Stimulated activated CD8-positive, alpha-beta memory T cell treated with anti-CD3 and anti-CD28 coated beads, Interleukin-7, amount 100 ng/mL, for 48 hours (primary cell): Measurements from ENCODE around the gene CLCNKB.
"Not testable (repeated sequence)": the region's sequence is repeated elsewhere in the genome, so short reads cannot be mapped to it uniquely, and the experiment has no call there.

Source experiments
- DNase-seq, 2 donors: peaks; one replicate each; pipeline ENCODE4 v3.0.0-alpha.2; 2020; ENCODE audit warnings: low read depth in 1 of 2; ENCODE audit errors: extremely low read depth in 1 of 2

CLCNKB gene

GRCh38 chr1:16014509-16015482 lies 28.8 kb upstream of the CLCNKB start:
- no peak for DNase-seq

DNA sequence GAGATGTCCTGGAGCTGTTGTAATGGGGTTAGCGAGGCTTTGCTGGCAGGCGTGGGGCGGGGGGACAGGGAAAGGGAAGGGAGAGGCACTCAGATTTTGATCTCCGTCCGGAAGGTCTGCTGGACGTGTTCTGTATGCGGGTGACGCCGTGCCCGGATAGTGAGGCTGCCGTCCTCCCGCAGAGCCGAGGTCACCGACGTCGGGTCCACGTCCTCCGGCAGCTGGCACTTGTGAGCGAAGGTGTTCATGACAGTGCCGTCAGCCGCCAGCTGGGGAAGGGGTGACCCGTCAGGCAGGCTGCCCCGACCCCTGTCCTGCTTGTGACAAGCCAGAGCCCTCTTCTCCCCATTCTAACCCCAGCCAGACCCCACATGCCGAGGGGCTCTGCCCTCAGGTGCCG lies 28.1 kb upstream of the CLCNKB start:
- DNase-seq, result no peak

GRCh38 chr1:16015960-16016901 lies 27.4 kb upstream of the CLCNKB start:
- no peak for DNase-seq

- no peak for DNase-seq
Observed at GRCh38 chr1:16017076-16017460, 26.5 kb upstream of the CLCNKB start.

- no peak for DNase-seq
Observed at GRCh38 chr1:16017461-16018303, 25.9 kb upstream of the CLCNKB start, which contains the start of gene HSPB7. HSPB7 (minus strand) TSS chr1:16018043; CDS start chr1:16017963, 80 bp downstream.

GRCh38 chr1:16018308-16018707 lies 25.3 kb upstream of the CLCNKB start:
- no peak for DNase-seq

- DNase-seq, result no peak
Observed at GRCh38 chr1:16018749-16019643, 24.6 kb upstream of the CLCNKB start.

DNA sequence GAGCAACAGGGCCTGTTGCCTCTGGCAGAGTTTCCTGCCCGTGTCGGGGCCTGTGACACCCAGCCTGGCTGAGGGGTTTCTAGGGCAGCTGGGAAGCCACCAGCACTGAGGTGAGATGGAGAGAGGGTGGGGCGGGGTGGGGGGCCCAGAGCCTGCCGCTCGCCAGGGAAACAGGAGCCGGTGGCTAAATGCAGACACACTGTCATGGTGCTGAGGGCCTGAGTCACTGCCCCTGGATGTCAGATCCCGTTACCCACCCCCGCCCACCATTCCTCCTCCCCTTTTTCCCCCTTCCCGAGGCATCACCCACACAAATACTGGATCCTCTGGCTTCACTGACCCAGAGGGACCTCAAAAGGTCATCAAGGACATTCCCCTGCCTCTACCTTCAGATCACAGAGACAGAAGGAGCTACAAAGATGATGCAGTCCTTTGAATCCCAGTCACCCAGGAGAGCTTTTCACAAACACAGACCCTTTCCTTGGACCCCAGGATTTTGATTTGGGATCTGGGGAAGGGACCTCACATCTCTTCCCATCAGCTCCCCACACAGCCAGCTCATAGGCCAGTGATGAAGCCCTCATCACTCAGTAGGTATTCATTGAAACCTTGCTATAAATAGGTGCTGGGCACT lies 23.8 kb upstream of the CLCNKB start:
- no peak for DNase-seq

DNA sequence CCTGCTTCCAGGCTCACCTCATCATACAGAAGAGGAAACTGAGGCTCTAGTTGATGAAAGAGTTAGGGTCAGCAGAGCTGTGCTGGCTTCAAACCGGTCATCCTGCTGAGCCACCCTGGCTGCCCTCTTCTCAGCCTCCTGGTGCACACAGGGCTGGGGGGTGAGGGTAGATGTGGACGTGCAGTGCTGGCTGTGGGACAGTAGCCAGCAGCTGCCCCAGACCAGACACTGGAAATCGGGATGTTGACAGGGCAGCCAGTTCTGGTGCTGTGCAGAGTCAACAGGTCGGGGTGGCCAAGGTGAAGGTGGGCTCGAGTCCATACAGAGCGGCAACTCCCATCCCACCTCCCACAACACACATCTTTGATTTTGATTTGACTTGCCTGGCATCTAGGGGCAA lies 23.3 kb upstream of the CLCNKB start:
- no peak for DNase-seq

DNA sequence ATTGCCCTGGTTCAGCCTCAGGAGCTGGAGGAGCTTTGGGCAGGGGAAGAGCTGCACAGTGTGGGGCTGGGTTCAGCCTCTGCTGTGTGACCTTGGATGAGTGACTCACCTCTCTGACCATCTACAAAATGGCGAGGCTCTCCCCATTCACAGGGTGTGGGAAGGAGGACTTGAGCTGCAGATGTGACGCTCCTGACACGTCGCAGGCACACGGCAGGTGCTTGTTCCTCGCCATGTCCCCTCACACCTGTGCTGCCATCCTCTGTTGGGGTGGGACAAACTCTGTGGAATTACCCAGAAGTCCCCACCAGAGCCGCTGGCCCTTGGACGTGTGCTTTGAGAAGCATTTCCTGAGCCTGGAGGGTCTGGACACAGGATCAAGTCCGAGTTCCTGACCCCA lies 22.7 kb upstream of the CLCNKB start:
- DNase-seq, result not testable (repeated sequence)

DNA sequence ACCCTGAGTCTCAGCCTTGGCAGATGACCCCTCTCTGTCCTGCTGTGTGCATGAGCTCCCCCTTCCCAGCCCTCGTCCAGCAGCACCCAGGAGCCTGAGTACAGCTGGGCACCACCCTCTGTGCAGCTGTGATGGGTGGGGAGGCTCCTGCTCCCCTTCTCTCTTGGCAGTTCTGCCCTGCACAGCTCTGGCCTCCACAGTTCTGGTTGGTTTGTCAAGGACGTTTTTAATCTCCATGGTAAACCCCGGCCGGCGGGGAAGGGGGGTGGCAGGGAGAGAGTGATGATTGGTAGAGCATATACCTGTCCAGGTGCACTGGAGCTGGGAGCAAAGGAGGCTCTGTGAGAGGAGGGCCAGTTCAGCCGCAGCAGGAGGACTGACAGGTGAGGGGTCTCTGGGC lies 21.9 kb upstream of the CLCNKB start, which contains the start of gene CLCNKA:
TSS of gene CLCNKA (plus strand) at position 356 of the 400 bp plus-strand sequence. CDS start 584 bp downstream, outside the sequence.
- DNase-seq, result no peak

GRCh38 chr1:16022393-16022792 lies 21.2 kb upstream of the CLCNKB start:
- DNase-seq, result no peak

DNA sequence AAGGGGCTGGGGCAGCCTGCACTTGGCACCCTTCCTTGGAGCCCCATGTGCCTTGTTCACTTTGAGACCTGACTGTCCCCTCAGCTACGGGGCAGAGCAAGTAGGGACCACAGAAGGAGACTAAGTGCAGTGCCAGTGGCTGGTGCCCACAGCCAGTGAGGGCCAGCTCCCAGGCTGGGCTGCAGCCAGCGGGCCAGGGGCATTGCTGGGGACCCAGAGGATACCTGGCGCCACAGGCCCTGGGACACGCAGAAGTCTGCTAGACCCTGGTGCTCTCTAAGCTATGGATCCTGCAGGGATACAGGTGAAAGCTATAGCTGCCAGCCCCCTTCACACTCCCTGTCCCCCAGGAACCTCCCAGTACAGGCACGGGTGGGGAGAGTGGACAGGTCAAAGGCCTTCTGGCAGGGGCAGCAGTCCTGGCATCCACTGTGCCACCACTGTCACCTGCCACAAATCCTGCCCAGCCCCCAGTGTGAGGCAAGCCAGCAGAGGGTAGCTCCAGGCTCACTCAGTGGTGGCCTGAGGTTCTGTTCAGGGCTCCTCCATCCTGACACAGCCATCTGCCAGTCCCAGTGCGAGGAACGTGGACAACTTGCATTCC lies 20.4 kb upstream of the CLCNKB start:
- DNase-seq, result no peak

- not testable (repeated sequence) for DNase-seq
Observed at GRCh38 chr1:16026302-16026701, 17.3 kb upstream of the CLCNKB start.

DNA sequence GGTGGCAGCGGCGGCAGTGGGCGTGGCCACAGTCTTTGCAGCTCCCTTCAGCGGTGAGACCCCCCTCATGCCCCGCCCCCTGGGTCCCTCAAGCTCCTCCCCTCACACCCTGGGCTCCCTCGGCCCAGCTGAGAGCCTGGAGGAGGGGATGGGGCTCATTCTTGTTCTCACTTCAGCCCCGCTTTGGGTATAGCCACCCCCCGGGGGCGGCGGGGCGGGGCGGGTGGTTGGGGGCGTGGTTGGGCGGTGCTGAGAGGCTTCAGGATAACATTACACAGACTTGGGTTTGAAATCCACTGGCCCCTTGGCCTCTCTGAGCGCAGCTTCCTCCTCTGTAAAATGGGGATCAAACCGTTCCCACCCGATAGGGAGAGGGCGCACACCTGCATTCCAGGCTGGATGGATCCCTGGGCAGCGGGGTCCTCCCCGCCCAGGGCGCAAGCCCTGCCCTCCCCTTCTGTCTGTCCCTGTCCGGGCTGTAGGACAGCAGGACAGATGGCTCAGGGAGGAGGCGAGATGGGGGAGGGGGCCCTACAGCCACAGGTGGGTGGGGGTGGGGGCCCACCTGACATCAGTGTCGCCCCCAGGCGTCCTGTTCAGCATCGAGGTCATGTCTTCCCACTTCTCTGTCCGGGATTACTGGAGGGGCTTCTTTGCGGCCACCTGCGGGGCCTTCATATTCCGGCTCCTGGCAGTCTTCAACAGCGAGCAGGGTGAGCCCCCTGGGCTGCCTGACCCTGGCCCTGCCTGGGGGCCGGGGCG lies 16.7 kb upstream of the CLCNKB start:
- no peak for DNase-seq

GRCh38 chr1:16028237-16029002 lies 15.2 kb upstream of the CLCNKB start:
- no peak for DNase-seq

DNA sequence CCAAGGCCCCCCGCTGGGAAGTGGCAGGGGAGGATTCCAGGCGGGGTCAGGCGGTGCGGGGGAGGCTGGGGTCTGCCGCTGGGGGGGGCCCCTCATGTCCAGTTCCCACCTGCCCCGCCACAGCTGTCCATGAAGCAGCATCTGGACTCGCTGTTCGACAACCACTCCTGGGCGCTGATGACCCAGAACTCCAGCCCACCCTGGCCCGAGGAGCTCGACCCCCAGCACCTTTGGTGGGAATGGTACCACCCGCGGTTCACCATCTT lies 14.6 kb upstream of the CLCNKB start:
- DNase-seq, result not testable (repeated sequence)
